Adrenal gland (tissue), 12 donors: ENCODE results near the gene FAM153A. TPM values are rescaled to one million over a fixed set of nuclear protein-coding genes. Genes with fewer than 3 reads are reported as not detected.
"Not testable (repeated sequence)": the region's sequence is repeated elsewhere in the genome, so short reads cannot be mapped to it uniquely, and the experiment has no call there.

ENCODE experiments used
- DNase-seq, 7 donors: peaks; one replicate each; pipeline ENCODE4 v3.0.0-alpha.2; 2019 to 2020
- H3K27ac ChIP-seq, 5 donors: fragments of 200-600 bp; sonication (generic) in 4 of 5; 1 replicate in 3 of 5; 2 replicates in 2 of 5; pipeline versions ENCODE4 v1.5.1 to v1.8.0; 2016 to 2020; ENCODE audit warnings: mild to moderate bottlenecking in 1 of 5
- H3K27me3 ChIP-seq: fragments of 200-600 bp; 2 replicates; pipeline ENCODE4 v1.8.0; 2021
- H3K36me3 ChIP-seq, 2 donors: fragments of 200-600 bp; replicated peaks in 1 of 2; 1 replicate in 1 of 2; 2 replicates in 1 of 2; pipeline versions ENCODE4 v1.5.1 to v1.8.0; 2018 to 2022
- H3K4me1 ChIP-seq, 2 donors: fragments of 200-600 bp; replicated peaks in 1 of 2; 1 replicate in 1 of 2; 2 replicates in 1 of 2; pipeline versions ENCODE4 v1.5.1 to v1.8.0; 2018 to 2021
- H3K4me3 ChIP-seq, 4 donors: fragments of 200-600 bp; sonication (generic) in 3 of 4; one replicate each; pipeline ENCODE4 v1.5.1; 2016 to 2018
- H3K9me3 ChIP-seq, 3 donors: fragments of 200-600 bp; sonication (generic) in 1 of 3; replicated peaks in 1 of 3; 1 replicate in 2 of 3; 2 replicates in 1 of 3; pipeline versions ENCODE4 v1.5.1 to v1.8.0; 2016 to 2021
- WGBS, 4 donors: extraction: QIAGEN DNeasy Blood & Tissue Kit in 2 of 4; methylation state at CpG; one replicate each; pipeline versions ENCODE4 v1.1.5 to v1.1.7; 2013 to 2017; 5-methylcytosine and 5-hydroxymethylcytosine counted together
- intact Hi-C, 2 donors: fragments of 100-400 bp; cut with DNase I; formaldehyde crosslinking; loops; one replicate each; pipeline versions ENCODE4 v1.14.1 to v1.15.0; 2022 to 2023
- polyA plus RNA-seq, 3 donors: library from polyadenylated mRNA; stranded (reverse); fragments of 200-250 nt in 2 of 3; fragments of 350-450 nt in 1 of 3; fragmentation: Illumina TruSeq in 1 of 3; extraction: RNeasy Lipid Tissue Mini Kit (QIAGEN cat#74804) in 1 of 3; gene quantifications; one replicate each; pipeline ENCODE4 v1.2.3, GENCODE V29; 2013 to 2014
- total RNA-seq, 9 donors: library from RNA; depleted of rRNA in 4 of 9; stranded (reverse); fragments of >200 nt in 4 of 9; fragments of 120-200 nt in 1 of 9; fragmentation: NEBNext Ultra II Directional in 1 of 9; extraction: Animal tissue kit (Norgen Biotek cat#: 25700) in 1 of 9; gene quantifications; one replicate each; pipeline versions ENCODE4 v1.1.0 to v1.2.4, GENCODE V29; 2013 to 2023
- donor health status: healthy with polysubstance abuse.
- donor health status: Bipolar disorder and iron deficiency.
- donor health status: DM: yes; HTN: yes; CAD: no.
- donor health status: DM: no; HTN: no; CAD: no.
- donor health status: DM: no; HTN: no; CAD: no.
- donor health status: DM: yes; HTN: yes; CAD: no.

FAM153A gene
- total and polyA plus RNA-seq, 12 donors: 1.1 to 26.1 (median 6.1) TPM

DNA sequence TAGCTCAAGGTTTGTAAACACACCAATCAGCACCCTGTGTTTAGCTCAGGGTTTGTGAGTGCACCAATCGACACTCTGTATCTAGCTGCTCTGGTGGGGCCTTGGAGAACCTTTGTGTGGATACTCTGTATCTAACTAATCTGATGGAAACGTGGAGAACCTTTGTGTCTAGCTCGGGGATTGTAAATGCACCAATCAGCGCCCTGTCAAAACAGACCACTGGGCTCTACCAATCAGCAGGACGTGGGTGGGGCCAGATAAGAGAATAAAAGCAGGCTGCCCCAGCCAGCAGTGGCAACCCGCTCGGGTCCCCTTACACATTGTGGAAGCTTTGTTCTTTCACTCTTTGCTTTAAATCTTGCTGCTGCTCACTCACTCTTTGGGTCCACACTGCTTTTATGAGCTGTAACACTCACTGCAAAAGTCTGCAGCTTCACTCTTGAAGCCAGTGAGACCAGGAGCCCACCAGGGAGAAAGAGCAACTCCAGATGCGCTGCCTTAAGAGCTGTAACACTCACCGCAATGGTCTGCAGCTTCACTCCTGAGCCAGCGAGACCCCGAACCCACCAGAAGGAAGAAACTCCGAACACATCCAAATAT is 93.6 kb downstream of the FAM153A start:
- DNase-seq, H3K4me1 ChIP-seq, H3K27me3 ChIP-seq, H3K27ac ChIP-seq, H3K9me3 ChIP-seq, intact Hi-C loops, H3K4me3 ChIP-seq, H3K36me3 ChIP-seq: not testable (repeated sequence)
- 90 to 96% (median 93%) methylated on average over 7 to 12 of the region's 12 CpGs for WGBS, 4 donors

DNA sequence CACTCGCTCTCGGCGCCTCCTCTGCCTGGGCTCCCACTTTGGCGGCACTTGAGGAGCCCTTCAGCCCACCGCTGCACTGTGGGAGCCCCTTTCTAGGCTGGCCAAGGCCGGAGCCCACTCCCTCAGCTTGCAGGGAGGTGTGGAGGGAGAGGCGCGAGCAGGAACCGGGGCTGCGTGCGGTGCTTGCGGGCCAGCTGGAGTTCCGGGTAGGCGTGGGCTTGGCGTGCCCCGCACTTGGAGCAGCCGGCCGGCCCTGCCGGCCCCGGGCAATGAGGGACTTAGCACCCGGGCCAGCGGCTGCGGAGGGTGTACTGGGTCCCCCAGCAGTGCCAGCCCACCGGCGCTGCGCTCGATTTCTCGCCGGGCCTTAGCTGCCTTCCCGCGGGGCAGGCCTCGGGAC is 94.6 kb downstream of the FAM153A start:
- DNase-seq, H3K27ac ChIP-seq, H3K4me1 ChIP-seq, H3K9me3 ChIP-seq, H3K36me3 ChIP-seq, intact Hi-C loops, H3K4me3 ChIP-seq, H3K27me3 ChIP-seq: not testable (repeated sequence)
- WGBS, 4 donors: 97 to 100% (median 100%) methylated on average over 3 to 18 of the region's 32 CpGs

DNA sequence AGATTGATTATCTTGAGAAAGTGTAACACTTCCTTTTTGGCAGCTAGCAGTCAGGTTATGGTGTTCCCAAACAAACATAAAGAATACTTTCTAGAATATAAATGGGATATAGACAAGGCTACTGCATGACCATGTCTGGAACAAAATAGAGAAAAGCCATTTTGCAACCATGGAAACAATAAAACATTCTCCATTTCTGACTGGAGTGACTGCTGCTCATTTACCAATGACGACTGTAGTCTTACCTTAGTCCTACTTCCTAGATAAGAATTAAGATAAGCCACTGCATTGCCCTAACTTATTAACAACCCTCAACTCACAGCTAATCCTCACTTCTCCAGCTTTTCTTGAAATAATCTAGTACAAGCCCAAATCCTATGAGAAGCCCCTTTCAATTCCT is 100.8 kb downstream of the FAM153A start:
- H3K4me3 ChIP-seq, H3K27me3 ChIP-seq, intact Hi-C loops, DNase-seq, H3K36me3 ChIP-seq, H3K9me3 ChIP-seq, H3K27ac ChIP-seq, H3K4me1 ChIP-seq: not testable (repeated sequence)
- 51 to 80% (median 69%) methylated on average over 1 of the region's 1 CpG for WGBS, 4 donors

Other genes with a start within 250 kb of the FAM153A start
- gene FAM193B, start 228.3 kb downstream of the FAM153A start, total RNA-seq: 100 to 1,000 TPM in 1 of 9 donors, 10 to 100 TPM in 8; 22.0 to 104 (median 41.4) TPM
- 100 to 1,000 TPM in 2 of 3 donors, 10 to 100 TPM in 1; 18.4 to 851 (median 249) TPM for gene FAM193B, start 228.3 kb downstream of the FAM153A start, polyA plus RNA-seq
- 100 to 1,000 TPM in 7 of 9 donors, 10 to 100 TPM in 2; 67.6 to 265 (median 139) TPM for gene TMED9, start 190.7 kb downstream of the FAM153A start, total RNA-seq
- 100 to 1,000 TPM; 105 to 125 (median 113) TPM for gene TMED9, start 190.7 kb downstream of the FAM153A start, polyA plus RNA-seq
- 10 to 100 TPM; 27.8 to 77.6 (median 43.7) TPM for gene B4GALT7, start 182.8 kb downstream of the FAM153A start, total RNA-seq
- 100 to 1,000 TPM in 1 of 3 donors, 10 to 100 TPM in 2; 22.7 to 131 (median 55.1) TPM for gene B4GALT7, start 182.8 kb downstream of the FAM153A start, polyA plus RNA-seq
- not detected for gene PROP1, start 213.3 kb upstream of the FAM153A start, total RNA-seq
- gene PROP1, start 213.3 kb upstream of the FAM153A start, polyA plus RNA-seq: not detected